ENCODE data around the gene CLEC16A.

Gene CLEC16A

GRCh38 chr16:11089504-11090124, 145.2 kb downstream of the CLEC16A start:
- H3K27me3 ChIP-seq = no peaks in the 10 kb centered on the region
- DNase-seq = no peak
- H3K36me3 ChIP-seq = peaks cover 0 to 26% (median 10%) of the 10 kb centered on the region in 3 donors
- H3K4me3 ChIP-seq = no peak overlapping the region
- no peaks in the 10 kb centered on the region for H3K9me3 ChIP-seq
- H3K27ac ChIP-seq = no peak overlapping the region
- H3K4me1 ChIP-seq = peaks cover 0 to 7% (median 4%) of the 10 kb centered on the region in 4 donors
- TF ChIP-seq, protein P1, sequence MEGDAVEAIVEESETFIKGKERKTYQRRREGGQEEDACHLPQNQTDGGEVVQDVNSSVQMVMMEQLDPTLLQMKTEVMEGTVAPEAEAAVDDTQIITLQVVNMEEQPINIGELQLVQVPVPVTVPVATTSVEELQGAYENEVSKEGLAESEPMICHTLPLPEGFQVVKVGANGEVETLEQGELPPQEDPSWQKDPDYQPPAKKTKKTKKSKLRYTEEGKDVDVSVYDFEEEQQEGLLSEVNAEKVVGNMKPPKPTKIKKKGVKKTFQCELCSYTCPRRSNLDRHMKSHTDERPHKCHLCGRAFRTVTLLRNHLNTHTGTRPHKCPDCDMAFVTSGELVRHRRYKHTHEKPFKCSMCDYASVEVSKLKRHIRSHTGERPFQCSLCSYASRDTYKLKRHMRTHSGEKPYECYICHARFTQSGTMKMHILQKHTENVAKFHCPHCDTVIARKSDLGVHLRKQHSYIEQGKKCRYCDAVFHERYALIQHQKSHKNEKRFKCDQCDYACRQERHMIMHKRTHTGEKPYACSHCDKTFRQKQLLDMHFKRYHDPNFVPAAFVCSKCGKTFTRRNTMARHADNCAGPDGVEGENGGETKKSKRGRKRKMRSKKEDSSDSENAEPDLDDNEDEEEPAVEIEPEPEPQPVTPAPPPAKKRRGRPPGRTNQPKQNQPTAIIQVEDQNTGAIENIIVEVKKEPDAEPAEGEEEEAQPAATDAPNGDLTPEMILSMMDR (IDR thresholded peaks at IDR 0.05) = no peak
- intact Hi-C loops (cut with DNase I; ENCODE audit: low total_unique reads) = no loop called here

DNA sequence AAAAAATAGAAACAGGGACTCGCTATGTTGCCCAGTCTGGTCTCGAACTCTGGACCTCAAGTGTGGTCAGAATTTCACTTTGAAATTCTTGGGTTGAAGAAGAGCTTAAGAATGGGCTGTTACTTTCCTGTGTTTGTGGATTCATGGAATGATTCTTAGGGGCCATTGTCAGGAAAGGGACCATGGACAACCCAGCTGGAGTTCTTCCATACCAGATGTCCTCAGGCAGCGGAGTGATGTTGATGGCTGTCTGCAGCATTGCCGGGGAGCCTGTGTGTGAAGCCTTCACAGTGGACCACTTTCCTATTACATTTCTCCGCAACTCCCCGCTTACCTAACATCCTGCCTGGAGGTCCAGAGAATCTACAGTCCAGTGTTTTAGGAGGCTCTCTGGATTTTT, 145.9 kb downstream of the CLEC16A start:
- Histone ChIP-seq H3K4me3 (no peak overlapping the region), H3K27me3 (no peaks in the 10 kb centered on the region), H3K36me3 (peaks cover 0 to 26% (median 10%) of the 10 kb centered on the region in 3 donors), H3K9me3 (no peaks in the 10 kb centered on the region), H3K4me1 (peaks cover 0 to 11% (median 0%) of the 10 kb centered on the region in 4 donors), H3K27ac (no peak overlapping the region)
- TF ChIP-seq, protein P1 (IDR thresholded peaks at IDR 0.05) = no peak
- intact Hi-C loops (cut with DNase I; ENCODE audit: low total_unique reads) = no loop called here
- DNase-seq = no peak

DNA sequence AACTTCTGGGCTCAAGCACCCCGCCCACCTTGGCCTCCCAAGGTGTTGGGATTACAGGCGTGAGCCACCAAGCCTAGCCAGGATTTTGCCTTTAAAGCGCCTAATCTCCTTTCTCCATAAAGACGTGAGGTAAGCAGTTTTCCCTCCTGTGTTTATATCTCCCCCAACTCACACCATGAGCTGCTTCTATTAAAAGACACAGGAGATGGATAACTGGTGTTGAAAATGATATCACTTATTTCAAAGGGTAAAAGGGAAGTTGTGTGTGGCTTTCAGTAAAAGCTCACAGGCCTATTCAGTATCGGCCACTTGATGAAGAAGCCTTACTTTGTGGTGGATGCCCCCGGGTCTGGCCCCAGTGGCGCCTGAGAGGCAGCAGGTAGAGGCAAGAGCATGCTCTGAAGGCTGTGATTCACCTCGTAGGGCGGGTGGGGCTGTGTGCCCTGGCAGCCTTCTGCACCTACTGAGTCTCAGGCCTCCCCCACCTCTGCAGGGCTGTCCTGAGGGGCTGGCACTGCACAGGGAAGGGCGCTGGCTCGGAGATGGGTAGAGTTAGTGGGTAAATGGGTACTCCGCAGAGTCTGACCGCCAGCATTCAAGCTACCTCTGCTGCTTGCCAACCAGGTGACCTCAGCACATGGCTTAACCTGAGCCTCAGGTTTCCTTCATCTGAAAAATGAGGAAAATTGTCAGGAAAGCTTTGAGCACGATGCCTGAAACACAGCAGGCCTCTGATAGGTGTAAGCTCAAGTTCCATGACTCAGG, 146.8 kb downstream of the CLEC16A start:
- Histone ChIP-seq H3K36me3 (peaks cover 0 to 26% (median 10%) of the 10 kb centered on the region in 3 donors), H3K4me1 (peaks cover 0 to 11% (median 0%) of the 10 kb centered on the region in 4 donors), H3K9me3 (no peaks in the 10 kb centered on the region), H3K27ac (no peak overlapping the region), H3K27me3 (no peaks in the 10 kb centered on the region), H3K4me3 (no peak overlapping the region)
- DNase-seq = no peak
- TF ChIP-seq, protein P1 (IDR thresholded peaks at IDR 0.05) = no peak
- intact Hi-C loops (cut with DNase I; ENCODE audit: low total_unique reads) = no loop called here

DNA sequence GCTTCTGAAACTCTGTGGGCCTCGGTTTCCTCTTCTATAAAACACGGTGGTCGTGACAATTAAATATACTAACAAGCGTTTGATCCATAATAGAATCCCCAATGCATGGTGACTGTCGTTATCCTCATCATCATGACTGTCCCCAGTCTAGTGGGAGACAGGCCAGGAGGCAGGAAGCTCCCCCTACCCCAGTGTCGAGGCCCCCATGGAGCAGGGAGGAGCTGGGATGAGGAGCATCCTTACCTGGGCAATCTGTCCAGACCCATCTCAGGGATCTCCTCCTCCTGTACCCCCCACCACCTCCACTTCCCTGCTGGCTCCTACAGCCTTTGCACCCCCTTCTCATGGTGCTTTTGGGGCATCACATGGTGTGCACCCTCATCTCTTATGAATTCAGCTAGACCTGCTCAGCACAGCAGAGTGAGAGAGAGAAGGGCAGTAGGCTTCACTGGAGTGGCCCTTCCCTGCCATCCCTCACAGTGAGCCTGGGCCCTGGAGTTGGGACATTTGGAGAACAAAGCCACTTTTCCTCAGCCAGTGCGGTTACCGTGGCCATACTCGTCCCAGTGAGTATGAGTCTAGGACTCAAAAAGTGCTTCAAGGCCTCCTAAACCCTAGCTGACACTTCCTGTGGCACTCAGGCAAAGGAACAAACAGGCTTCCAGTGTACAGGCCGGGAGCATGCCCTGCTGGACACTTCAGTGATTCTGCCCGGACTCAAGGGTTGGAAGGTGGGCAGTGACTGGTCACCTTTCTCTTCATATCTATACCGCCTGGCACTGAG, 148.6 kb downstream of the CLEC16A start:
- peaks cover 0 to 11% (median 0%) of the 10 kb centered on the region in 4 donors for H3K4me1 ChIP-seq
- intact Hi-C loops (cut with DNase I; ENCODE audit: low total_unique reads) = no loop called here
- TF ChIP-seq, protein P1 (IDR thresholded peaks at IDR 0.05) = no peak
- H3K4me3 ChIP-seq = no peak overlapping the region
- H3K36me3 ChIP-seq = peaks cover 0 to 22% (median 6%) of the 10 kb centered on the region in 3 donors
- DNase-seq = peak in 1 of 2 donors; percentile 10
- no peaks in the 10 kb centered on the region for H3K9me3 ChIP-seq
- no peak overlapping the region for H3K27ac ChIP-seq
- no peaks in the 10 kb centered on the region for H3K27me3 ChIP-seq

DNA sequence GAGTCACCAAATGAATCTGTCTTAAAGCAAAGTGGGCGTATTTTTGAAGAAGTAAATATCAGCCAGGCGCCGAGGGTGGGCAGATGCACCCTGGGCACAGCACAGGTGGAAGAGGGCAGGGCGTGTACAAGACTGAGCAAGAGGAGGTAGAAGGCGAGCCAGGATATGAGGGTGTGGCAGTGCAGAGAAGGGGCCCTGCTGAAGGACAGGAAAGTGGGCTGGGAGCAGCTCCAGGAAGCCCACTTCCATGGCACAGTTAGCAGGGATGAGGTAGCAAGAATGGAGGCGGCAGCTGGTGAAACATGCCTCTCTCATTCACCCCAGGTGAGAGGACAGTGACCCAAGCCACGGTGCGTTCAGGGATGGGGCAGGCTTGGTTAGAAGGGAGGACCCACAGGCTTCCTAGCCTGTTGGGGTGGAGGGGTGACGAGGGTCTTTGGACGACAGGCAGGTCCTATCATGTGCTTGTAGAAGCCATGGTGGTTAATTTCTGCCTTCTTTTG, 149.3 kb downstream of the CLEC16A start:
- Histone ChIP-seq H3K27me3 (no peaks in the 10 kb centered on the region), H3K27ac (no peak overlapping the region), H3K36me3 (peaks cover 0 to 23% (median 0%) of the 10 kb centered on the region in 3 donors), H3K9me3 (no peaks in the 10 kb centered on the region), H3K4me1 (peaks cover 0 to 11% (median 2%) of the 10 kb centered on the region in 4 donors), H3K4me3 (no peak overlapping the region)
- intact Hi-C loops (cut with DNase I; ENCODE audit: low total_unique reads) = no loop called here
- no peak for DNase-seq
- TF ChIP-seq, protein P1 (IDR thresholded peaks at IDR 0.05) = no peak

Measured in tibial artery (tissue), 4 donors.